HG03354 (cell line): ENCODE results near the gene CEP170.

Experiments
- ATAC-seq: cut with Tn5 transposase; IDR thresholded peaks from one replicate; pipeline ENCODE4 v1.9.1; 2021; ENCODE audit warnings: mild to moderate bottlenecking; ENCODE audit not compliant: unreplicated experiment, poor library complexity, severe bottlenecking

Gene CEP170

DNA sequence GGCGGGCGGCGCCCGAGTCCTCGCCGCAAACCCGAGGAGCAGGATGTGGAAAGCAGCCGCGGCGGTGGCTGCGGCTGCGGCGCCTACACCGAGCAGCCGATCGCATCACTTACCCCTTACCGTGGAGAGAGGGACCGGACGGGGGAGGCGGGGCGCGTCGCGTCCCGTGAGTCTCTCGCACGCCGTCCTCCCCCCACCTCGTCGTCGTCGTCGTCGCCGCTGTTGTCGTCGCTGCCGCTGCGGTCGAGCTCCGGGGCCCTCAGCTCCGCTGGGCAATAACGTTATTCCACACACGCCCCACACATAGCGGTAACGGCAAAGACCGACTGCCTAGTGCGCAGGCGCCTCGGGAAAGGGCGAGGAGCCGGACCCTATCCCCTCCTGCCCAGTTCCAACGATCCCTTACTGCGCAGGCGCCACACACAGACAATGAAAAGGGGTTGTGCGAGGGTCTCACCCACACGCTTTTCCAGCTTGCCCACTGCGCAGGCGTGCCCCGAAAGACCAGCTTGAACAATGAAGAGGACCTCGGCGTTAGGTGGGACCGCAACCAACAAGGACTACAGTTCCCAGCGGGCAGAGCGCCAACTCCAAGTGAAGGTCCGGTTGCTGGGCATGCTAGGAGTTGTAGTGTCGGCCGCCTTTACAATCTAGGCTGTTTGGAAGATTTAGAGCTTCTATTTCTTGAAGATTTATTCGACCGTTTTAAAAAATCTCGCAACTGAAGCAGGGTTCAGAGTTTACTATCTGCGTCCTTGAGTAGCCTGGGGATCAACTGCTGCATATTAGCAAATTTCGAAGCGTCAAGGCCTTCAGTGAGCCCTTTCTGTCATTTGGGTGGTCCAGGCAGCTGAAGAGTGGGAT, at the start of gene CEP170:
Gene CEP170 (minus strand): TSS at position 355 of the 864 bp plus-strand sequence. CDS start 30,001 bp downstream, outside the sequence.
- peak; percentile 68 for ATAC-seq

- ATAC-seq = no peak
These were observed 46.0 kb upstream of the CEP170 start for GRCh38 chr1:243301059-243301458.

DNA sequence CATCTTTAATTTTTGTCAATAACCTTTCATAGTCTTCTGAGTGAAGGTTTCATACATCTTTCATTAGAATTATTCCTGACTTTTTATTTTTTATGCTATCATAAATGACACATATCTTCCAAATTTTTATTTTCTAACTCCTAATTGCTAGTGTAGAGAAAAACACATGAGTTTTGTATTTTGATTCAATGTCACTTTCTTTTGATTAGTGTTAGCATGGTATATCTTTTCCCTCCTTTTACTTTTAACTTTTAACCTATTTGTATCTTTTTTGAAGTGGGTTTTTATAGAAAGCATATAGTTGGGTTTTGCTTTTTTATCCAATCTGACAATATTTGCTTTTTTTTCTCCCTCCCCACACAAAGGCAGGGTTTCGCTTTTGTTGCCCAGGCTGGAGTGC, 44.0 kb upstream of the CEP170 start:
- no peak for ATAC-seq

DNA sequence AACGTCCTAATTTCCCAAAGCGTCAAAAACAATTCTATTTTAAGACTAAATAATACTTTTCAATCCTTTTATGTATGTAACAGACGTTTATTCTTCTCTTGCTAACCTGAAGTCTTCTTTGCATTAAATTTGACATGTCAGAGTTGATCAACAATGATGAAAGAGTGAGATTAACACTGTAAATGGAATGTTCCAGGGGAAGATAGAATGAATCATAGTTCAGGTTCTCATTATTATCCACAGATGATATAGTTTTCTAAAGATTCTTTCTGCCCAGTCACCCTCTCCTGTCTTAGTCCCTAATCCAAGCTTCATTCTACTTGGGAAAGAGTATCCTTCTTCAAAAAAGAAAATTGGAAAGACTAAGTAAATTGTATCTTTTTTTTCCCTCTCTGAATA, 39.6 kb upstream of the CEP170 start:
- no peak for ATAC-seq

DNA sequence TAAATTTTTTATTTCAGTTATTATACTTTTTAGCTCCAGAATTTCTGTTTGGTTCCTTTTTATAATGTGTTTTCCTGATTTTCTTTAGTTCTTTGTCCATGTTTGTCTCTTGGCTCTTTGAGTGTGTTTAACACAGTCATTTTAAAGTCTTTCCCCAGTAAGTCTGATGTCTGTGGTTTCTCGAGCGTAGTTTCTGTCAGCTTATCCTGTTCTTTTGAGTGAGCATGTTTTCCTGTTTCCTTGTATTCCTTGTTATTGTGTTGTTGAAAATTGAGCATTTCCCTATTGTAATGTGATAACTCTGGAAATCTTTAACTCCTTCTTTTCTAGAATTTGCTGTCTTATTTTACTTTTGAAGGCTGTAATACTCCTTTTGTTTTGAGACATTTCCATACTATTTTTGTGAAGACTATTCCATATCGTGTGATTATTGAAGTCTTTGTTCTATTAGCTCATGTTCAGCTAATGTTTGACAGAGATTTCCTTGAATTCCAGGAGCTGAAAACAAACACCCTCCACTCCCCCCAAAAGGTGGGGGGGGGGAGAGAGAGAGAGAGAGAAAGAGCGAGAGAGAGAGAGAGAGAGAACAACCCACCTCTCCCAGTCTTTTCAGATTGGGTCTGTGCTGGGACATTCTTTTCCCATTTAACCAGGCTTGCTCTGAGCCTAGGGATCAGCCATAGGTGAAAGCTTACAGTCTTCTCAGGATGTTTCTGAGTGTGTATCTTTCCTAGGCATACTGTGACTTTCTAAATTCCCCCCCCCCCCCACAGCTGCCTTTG, 39.1 kb upstream of the CEP170 start:
- ATAC-seq = no peak

- no peak for ATAC-seq
These were observed 37.0 kb upstream of the CEP170 start for GRCh38 chr1:243292117-243292516.

DNA sequence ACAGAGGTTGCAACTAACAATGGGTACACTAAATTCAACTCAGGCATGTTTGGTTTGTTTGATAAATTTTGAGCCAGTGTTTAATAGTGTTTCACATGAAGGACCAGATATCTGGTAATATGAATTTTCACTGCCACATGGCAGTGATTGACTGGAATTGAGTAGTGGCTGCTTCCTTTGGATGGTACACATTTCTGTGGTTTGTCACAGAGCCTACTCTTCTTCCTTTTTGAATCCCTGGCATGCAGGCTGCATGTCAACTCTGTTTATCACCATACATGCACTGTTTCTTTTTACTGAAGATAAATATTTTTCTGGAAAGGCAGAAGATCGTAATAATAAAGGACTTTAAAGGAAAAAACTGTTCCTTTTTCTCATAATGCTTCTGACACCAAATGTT, 36.2 kb upstream of the CEP170 start:
- ATAC-seq = no peak

- no peak for ATAC-seq
These were observed 33.0 kb upstream of the CEP170 start for GRCh38 chr1:243288062-243288461.

DNA sequence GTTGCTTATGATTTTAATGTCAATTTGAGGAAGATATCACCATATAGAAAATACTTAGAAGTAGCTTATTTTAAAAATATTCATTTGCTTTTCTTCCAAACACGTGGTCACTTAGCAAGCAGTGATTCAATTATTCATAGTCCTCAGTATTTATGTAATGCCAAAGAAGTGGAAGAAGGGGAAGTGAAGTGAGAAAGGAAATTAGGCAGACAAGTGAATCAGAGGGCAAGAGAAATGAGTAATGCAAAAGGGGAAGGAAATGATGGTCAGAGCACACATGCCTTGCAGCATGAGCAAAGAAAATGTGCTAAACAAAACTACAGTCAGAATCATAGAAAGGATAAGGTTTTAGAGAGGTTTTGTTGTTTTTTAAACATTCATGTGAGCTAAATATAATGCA, 32.6 kb upstream of the CEP170 start:
- ATAC-seq = peak; percentile 95

DNA sequence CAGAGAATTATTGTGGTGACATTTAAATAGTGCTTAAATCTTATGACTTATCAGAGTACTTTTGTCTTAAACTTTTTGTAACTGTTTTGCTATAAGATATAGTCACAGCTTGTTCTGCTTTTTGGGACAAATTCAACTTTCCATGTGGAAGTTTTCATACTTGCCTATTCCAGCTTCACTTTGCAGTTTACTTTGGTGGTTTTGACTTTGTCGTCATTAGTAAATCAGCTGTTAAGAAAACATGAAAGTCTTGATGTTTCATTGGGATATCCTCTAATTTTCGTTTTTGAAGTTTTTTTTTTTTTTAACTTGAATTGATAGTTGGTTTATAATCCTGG, 32.0 kb upstream of the CEP170 start:
- ATAC-seq = no peak

DNA sequence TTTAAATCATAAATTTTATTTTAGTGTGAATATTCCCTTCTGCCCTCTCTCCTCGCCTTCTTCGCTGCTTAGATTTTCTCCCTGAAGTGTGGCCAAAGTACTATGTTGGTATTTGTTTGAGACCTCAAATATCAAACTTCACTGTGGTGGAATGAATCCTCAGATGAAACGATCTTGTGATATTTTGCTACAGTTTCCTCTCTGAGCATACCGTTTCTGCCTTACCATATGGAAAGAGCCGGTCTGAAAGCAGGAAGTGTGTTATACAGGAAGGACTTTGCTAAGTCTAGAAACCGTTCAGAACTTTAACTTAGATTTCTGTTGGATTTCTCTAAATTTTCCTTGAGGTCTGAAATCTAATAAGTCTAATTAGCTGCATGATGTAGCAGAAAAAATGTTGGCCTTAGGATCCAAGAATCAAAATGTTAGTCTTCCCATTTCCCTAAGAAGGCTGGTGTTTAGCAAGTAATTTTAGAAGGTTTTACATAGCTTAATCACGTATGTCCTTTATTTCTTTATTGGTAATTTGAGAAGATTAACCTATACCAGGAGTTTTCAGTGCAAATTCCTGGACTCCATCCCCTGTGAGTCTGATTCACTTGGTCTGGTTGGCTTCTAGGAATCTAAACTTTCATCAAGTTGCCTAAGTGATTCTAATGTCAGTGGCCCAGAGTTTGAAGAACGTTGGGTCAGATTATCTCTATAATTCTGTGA, 31.5 kb upstream of the CEP170 start:
- no peak for ATAC-seq

GRCh38 chr1:243281672-243282071, 26.6 kb upstream of the CEP170 start:
- no peak for ATAC-seq

DNA sequence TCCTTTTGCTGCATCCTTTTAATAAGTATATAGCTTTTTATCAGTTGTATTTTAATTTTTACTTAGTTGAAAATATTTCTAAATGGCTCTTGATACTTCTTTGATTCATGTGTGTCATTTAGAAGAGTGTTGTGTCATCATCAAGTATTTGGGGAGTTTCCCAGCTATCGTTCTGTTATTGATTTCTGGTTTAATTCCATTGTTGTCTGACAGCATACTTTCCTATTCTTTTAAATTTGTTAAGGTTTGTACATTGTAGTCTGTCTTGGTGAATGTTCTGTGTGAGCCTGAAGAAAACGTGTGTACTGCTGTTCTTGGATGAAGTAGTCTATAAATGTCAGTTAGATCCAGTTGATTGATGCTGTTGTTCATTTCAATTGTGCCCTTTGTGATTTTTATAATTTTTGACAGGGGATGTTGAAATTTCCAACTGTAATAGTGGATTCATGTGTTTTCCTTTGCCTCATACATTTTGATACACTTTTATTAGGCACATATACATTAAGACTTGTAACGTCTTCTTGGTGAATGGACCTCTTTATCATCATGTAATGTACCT, 25.6 kb upstream of the CEP170 start:
- no peak for ATAC-seq

GRCh38 chr1:243275316-243275715, 20.2 kb upstream of the CEP170 start:
- ATAC-seq = no peak

DNA sequence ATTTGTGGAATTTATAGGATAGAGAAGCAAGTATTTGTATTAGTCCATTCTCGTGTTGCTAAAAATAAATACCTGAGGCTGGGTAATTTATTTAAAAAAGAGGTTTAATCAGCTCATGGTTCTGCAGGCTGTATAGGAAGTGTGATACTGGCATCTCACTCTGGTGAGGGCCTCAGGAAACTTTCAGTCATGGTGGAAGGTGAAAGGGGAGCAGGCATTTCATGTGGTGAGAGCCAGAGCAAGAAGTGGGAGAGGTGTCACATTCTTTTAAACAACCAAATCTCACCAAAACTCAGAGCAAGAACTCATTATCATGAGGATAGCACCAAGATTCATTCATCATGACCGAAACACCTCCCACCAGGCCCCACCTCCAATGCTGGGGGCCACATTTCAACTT, 18.9 kb upstream of the CEP170 start:
- no peak for ATAC-seq

DNA sequence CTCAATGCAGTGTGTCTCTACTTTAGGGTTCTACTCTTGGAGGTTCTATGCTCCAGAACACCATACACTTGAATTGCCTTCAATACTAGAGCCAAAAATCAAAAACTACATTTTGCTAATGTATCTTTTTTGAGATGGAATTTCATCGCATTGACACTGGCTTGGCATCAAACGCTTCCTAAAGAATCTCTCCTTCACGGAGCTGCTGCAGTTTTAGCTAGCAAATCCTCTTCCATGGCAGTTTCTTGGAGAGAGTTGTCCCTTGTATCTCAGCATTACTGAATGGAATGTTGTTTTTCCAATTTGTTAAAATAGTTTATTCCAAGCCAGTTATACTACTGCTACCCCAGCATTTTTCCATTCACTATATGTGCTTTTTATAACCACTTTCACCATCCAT, 18.4 kb upstream of the CEP170 start:
- ATAC-seq = no peak

DNA sequence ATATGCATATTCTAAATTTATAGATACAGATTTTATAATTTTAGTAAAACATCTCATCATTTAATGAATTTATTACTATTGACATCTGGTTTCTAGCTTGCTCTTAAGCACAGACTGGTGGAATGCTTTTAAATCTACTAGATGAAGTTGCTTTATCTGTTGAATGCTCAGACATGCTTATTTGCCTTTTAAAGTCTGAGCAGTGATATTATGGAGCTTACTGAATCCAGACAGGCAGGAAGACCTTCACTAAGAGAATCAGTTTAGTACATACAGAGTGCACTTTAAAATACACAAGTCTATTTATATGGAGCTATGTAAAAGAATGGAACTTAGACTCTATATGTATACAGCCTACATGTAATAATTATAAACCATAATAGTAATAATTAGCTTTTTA, 17.3 kb upstream of the CEP170 start:
- ATAC-seq = no peak

- no peak for ATAC-seq
These were observed 16.9 kb upstream of the CEP170 start for GRCh38 chr1:243271996-243272395.

GRCh38 chr1:243270097-243270864, 15.2 kb upstream of the CEP170 start:
- ATAC-seq = no peak

GRCh38 chr1:243269461-243269801, 14.3 kb upstream of the CEP170 start:
- ATAC-seq = peak; percentile 59
